Neural cell (in vitro differentiated cells): ENCODE data around the gene FOXO3B. TPM values are rescaled to one million over a fixed set of nuclear protein-coding genes. Genes with fewer than 3 reads are reported as not detected.
"Not testable (repeated sequence)": the region's sequence is repeated elsewhere in the genome, so short reads cannot be mapped to it uniquely, and the experiment has no call there.

Experiments used
- H2AFZ ChIP-seq: fragments of 200-600, 300-800 bp; sonication (generic), shearing (Covaris generic); 2 replicates; pipeline ENCODE4 v1.6.0; 2014; ENCODE audit warnings: low read depth, mild to moderate bottlenecking, antibody characterized with exemption, low read length, moderate library complexity
- H3F3A ChIP-seq: fragments of 200-600 bp; shearing (Covaris generic); 2 replicates; pipeline ENCODE4 v1.6.1; 2016; ENCODE audit warnings: mild to moderate bottlenecking, moderate library complexity, mixed read lengths, antibody characterized with exemption, low read length; ENCODE audit not compliant: insufficient read depth, poor library complexity, severe bottlenecking
- H3K27ac ChIP-seq: fragments of 200-600, 300-800 bp; sonication (generic), shearing (Covaris generic); 2 replicates; pipeline ENCODE4 v1.5.1; 2014; ENCODE audit warnings: mild to moderate bottlenecking, low read length, moderate library complexity
- H3K27me3 ChIP-seq: fragments of 300-800, 200-600 bp; sonication (generic), shearing (Covaris generic); 2 replicates; pipeline ENCODE4 v1.6.0; 2014; ENCODE audit warnings: mild to moderate bottlenecking, low read depth, low read length, moderate library complexity; ENCODE audit not compliant: insufficient read depth
- H3K36me3 ChIP-seq: fragments of 300-800, 200-600 bp; sonication (generic), shearing (Covaris generic); 2 replicates; pipeline ENCODE4 v1.5.1; 2014; ENCODE audit warnings: mild to moderate bottlenecking, antibody characterized with exemption, low read length, moderate library complexity; ENCODE audit not compliant: insufficient read depth
- H3K4me2 ChIP-seq: fragments of 300-800, 200-600 bp; sonication (generic), shearing (Covaris generic); 2 replicates; pipeline ENCODE4 v1.6.0; 2014; ENCODE audit warnings: mild to moderate bottlenecking, low read length
- H3K4me3 ChIP-seq: fragments of 300-800, 200-600 bp; sonication (generic), shearing (Covaris generic); 2 replicates; pipeline ENCODE4 v1.5.1; 2014; ENCODE audit warnings: mild to moderate bottlenecking, low read length, moderate library complexity
- H3K79me2 ChIP-seq: fragments of 200-600 bp; shearing (Covaris generic); replicated peaks from 2 replicates; pipeline ENCODE4 v1.6.0; 2014; ENCODE audit warnings: mild to moderate bottlenecking, low read length, moderate library complexity; ENCODE audit not compliant: insufficient read depth
- H3K9ac ChIP-seq: fragments of 300-800, 200-600 bp; sonication (generic), shearing (Covaris generic); 2 replicates; pipeline ENCODE4 v1.6.1; 2016; ENCODE audit warnings: mild to moderate bottlenecking, low read length, mixed read lengths
- H3K9me2 ChIP-seq: fragments of 200-600 bp; shearing (Covaris generic); 2 replicates; pipeline ENCODE4 v1.6.1; 2016; ENCODE audit warnings: mild to moderate bottlenecking, low read length, mixed read lengths; ENCODE audit not compliant: insufficient read depth
- H3K9me3 ChIP-seq: fragments of 200-600, 300-800 bp; sonication (generic), shearing (Covaris generic); 2 replicates; pipeline ENCODE4 v1.6.1; 2016; ENCODE audit warnings: mild to moderate bottlenecking, mixed run types, low read length, moderate library complexity, mixed read lengths
- H4K20me1 ChIP-seq: fragments of 200-600 bp; shearing (Covaris generic); 2 replicates; pipeline ENCODE4 v1.6.1; 2016; ENCODE audit warnings: mild to moderate bottlenecking, mixed run types; ENCODE audit not compliant: insufficient read depth
- polyA plus RNA-seq: library from polyadenylated mRNA; depleted of rRNA; stranded (reverse); fragments of >200 nt; gene quantifications from 2 replicates; pipeline ENCODE4 v1.2.3, GENCODE V29; 2014

The FOXO3B gene
- polyA plus RNA-seq, 1 donor from 2014 or later, result 4.0 TPM

- H3K9ac ChIP-seq, H3K4me2 ChIP-seq, H2AFZ ChIP-seq, H3K9me2 ChIP-seq, H3K9me3 ChIP-seq, H3F3A ChIP-seq, H4K20me1 ChIP-seq, H3K4me3 ChIP-seq, H3K36me3 ChIP-seq, H3K27ac ChIP-seq, H3K27me3 ChIP-seq, H3K79me2 ChIP-seq: not testable (repeated sequence)
These were observed 5.2 kb downstream of the FOXO3B start for GRCh38 chr17:18676928-18677327.

- not testable (repeated sequence) for H2AFZ ChIP-seq, H3K79me2 ChIP-seq, H3K9ac ChIP-seq, H3K4me2 ChIP-seq, H3K4me3 ChIP-seq, H3K36me3 ChIP-seq, H4K20me1 ChIP-seq, H3F3A ChIP-seq, H3K9me3 ChIP-seq, H3K9me2 ChIP-seq, H3K27me3 ChIP-seq, H3K27ac ChIP-seq
These were observed 9.5 kb downstream of the FOXO3B start for GRCh38 chr17:18672395-18673227.

GRCh38 chr17:18668625-18669024 is 13.5 kb downstream of the FOXO3B start:
- not testable (repeated sequence) for H3K9ac ChIP-seq, H2AFZ ChIP-seq, H3K36me3 ChIP-seq, H3K27ac ChIP-seq, H4K20me1 ChIP-seq, H3K79me2 ChIP-seq, H3K4me3 ChIP-seq, H3F3A ChIP-seq, H3K4me2 ChIP-seq, H3K9me3 ChIP-seq, H3K9me2 ChIP-seq, H3K27me3 ChIP-seq

GRCh38 chr17:18667535-18667934 is 14.6 kb downstream of the FOXO3B start:
- not testable (repeated sequence) for H3F3A ChIP-seq, H3K9me3 ChIP-seq, H3K27ac ChIP-seq, H2AFZ ChIP-seq, H3K36me3 ChIP-seq, H3K9ac ChIP-seq, H3K27me3 ChIP-seq, H3K4me2 ChIP-seq, H4K20me1 ChIP-seq, H3K9me2 ChIP-seq, H3K79me2 ChIP-seq, H3K4me3 ChIP-seq

- H3K4me3 ChIP-seq, H3K9me3 ChIP-seq, H3F3A ChIP-seq, H3K36me3 ChIP-seq, H3K79me2 ChIP-seq, H3K9me2 ChIP-seq, H4K20me1 ChIP-seq, H3K9ac ChIP-seq, H3K27ac ChIP-seq, H3K27me3 ChIP-seq, H2AFZ ChIP-seq, H3K4me2 ChIP-seq: not testable (repeated sequence)
These were observed 15.8 kb downstream of the FOXO3B start for GRCh38 chr17:18666326-18666725.

GRCh38 chr17:18661924-18662624 is 20.0 kb downstream of the FOXO3B start:
- not testable (repeated sequence) for H3K27ac ChIP-seq, H3K9me2 ChIP-seq, H3F3A ChIP-seq, H3K4me2 ChIP-seq, H3K4me3 ChIP-seq, H3K36me3 ChIP-seq, H3K79me2 ChIP-seq, H3K27me3 ChIP-seq, H4K20me1 ChIP-seq, H3K9me3 ChIP-seq, H3K9ac ChIP-seq, H2AFZ ChIP-seq

- not testable (repeated sequence) for H2AFZ ChIP-seq, H3K9ac ChIP-seq, H3K4me2 ChIP-seq, H4K20me1 ChIP-seq, H3F3A ChIP-seq, H3K36me3 ChIP-seq, H3K27ac ChIP-seq, H3K9me2 ChIP-seq, H3K27me3 ChIP-seq, H3K9me3 ChIP-seq, H3K4me3 ChIP-seq, H3K79me2 ChIP-seq
These were observed 32.0 kb downstream of the FOXO3B start for GRCh38 chr17:18650094-18650493.

GRCh38 chr17:18644291-18644690 is 37.8 kb downstream of the FOXO3B start, which contains the start of gene TBC1D28:
TBC1D28 (minus strand) TSS chr17:18644391; CDS start chr17:18641352, 3,039 bp downstream.
- H4K20me1 ChIP-seq, result not testable (repeated sequence)

More at GRCh38 chr17:18644291-18644690, 37.8 kb downstream of the FOXO3B start, which contains the start of gene TBC1D28:
- not testable (repeated sequence) for H2AFZ ChIP-seq, H3K4me3 ChIP-seq, H3K9me2 ChIP-seq, H3F3A ChIP-seq, H3K4me2 ChIP-seq, H3K36me3 ChIP-seq, H3K27me3 ChIP-seq, H3K9me3 ChIP-seq, H3K27ac ChIP-seq, H3K79me2 ChIP-seq, H3K9ac ChIP-seq
